ENCODE measurements around the gene RCBTB1.

The RCBTB1 gene

DNA sequence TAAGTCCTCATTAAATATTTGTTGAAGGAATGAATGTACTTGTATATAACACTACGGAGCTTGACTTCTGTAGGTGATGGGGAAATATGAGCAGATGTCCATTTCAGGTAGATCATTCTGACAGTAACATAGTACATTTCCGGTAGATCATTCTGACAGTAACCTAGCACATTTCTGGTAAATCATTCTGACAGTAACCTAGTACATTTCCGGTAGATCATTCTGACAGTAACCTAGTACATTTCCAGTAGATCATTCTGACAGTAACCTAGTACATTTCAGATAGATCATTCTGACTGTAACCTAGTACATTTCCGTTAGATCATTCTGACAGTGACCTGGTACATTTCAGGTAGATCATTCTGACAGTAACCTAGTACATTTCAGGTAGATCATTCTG lies 87.2 kb downstream of the RCBTB1 start:
- no peak for TF ChIP-seq FOXP2 (optimal IDR thresholded peaks at IDR 0.05; ENCODE audit: borderline replicate concordance, extremely low read depth, extremely low read length, insufficient read depth)
- no peak for TF ChIP-seq SIN3A (IDR thresholded peaks at IDR 0.05; ENCODE audit: borderline replicate concordance, insufficient read depth, low read length)
- TF ChIP-seq TAF1 (IDR thresholded peaks at IDR 0.05; ENCODE audit: borderline replicate concordance, insufficient read depth, low read length) = no peak
- no peak for TF ChIP-seq POLR2AphosphoS5 (IDR thresholded peaks at IDR 0.05; ENCODE audit: low read depth, low read length)
- TF ChIP-seq, protein P1, sequence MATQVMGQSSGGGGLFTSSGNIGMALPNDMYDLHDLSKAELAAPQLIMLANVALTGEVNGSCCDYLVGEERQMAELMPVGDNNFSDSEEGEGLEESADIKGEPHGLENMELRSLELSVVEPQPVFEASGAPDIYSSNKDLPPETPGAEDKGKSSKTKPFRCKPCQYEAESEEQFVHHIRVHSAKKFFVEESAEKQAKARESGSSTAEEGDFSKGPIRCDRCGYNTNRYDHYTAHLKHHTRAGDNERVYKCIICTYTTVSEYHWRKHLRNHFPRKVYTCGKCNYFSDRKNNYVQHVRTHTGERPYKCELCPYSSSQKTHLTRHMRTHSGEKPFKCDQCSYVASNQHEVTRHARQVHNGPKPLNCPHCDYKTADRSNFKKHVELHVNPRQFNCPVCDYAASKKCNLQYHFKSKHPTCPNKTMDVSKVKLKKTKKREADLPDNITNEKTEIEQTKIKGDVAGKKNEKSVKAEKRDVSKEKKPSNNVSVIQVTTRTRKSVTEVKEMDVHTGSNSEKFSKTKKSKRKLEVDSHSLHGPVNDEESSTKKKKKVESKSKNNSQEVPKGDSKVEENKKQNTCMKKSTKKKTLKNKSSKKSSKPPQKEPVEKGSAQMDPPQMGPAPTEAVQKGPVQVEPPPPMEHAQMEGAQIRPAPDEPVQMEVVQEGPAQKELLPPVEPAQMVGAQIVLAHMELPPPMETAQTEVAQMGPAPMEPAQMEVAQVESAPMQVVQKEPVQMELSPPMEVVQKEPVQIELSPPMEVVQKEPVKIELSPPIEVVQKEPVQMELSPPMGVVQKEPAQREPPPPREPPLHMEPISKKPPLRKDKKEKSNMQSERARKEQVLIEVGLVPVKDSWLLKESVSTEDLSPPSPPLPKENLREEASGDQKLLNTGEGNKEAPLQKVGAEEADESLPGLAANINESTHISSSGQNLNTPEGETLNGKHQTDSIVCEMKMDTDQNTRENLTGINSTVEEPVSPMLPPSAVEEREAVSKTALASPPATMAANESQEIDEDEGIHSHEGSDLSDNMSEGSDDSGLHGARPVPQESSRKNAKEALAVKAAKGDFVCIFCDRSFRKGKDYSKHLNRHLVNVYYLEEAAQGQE (IDR thresholded peaks at IDR 0.05; ENCODE audit: insufficient read depth in 1 of 2, low read depth in 2 of 2, low read length in 2 of 2) = no peak

DNA sequence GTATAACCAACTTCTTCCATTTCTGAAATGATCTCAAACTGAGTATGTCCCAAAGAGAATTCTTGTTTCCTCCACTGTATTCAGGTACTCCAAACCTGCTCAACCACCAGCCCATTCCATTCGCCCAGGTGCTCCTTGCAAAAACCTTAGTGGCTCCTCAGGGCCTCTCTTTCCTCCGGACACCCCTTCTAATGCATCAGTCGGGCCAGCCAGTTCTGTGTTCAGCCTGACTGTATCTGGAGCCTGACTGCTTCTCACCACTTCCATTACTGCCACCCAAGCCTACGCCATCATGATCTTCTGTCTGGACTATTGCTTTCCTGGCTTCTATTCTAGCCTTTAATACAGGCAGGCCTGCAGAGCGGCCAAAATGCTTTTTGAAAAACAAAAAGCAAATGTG lies 88.1 kb downstream of the RCBTB1 start:
- TF ChIP-seq, protein P1 (IDR thresholded peaks at IDR 0.05; ENCODE audit: insufficient read depth in 1 of 2, low read depth in 2 of 2, low read length in 2 of 2) = no peak
- TF ChIP-seq FOXP2 (optimal IDR thresholded peaks at IDR 0.05; ENCODE audit: borderline replicate concordance, extremely low read depth, extremely low read length, insufficient read depth) (no peak), TAF1 (IDR thresholded peaks at IDR 0.05; ENCODE audit: borderline replicate concordance, insufficient read depth, low read length) (no peak), SIN3A (IDR thresholded peaks at IDR 0.05; ENCODE audit: borderline replicate concordance, insufficient read depth, low read length) (no peak), POLR2AphosphoS5 (IDR thresholded peaks at IDR 0.05; ENCODE audit: low read depth, low read length) (no peak)

DNA sequence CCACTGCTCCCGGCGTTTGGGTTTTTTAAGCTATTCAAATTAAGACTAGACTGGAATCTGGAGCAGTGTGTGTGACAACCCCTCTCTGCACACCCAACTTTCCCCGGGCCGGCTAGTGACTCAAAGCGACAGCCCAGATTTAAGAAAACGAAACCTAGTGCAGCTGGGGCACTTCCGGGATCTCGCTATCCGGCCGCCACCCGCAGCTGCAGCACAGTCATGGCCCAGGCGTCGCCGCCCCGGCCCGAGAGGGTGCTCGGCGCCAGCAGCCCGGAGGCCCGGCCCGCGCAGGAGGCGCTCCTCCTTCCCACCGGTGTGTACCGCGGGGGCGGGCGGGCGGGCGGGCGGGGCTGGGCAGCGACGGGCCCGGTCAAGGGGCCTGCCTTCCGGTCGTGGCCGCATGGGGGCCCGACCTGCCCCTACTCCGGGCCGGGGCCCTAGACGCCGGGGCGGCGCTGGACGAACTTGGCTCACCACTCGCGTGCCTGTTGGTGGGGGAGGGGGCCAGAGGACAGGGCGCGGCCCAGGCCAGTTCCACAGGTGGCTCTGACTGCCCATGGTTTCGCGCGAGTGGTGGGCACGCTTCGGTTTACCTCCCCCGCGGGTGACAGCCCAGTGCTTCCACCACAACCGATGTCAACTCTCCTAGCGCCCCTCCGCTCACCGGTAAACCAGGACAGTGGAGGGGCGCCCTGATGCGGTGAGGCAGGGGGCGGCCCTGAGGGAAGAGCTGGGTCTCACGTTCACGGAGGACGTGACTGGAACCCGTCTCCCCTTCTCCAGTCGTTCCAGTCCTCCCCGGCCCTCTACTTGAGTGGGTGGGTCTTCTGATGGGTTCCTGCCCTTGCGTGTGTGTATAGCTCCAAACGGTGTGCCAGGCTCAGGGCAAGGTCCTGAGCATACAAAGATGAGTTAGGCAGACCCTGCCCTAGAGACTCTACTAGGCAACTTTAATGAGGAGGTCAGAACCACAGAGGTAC lies 89.3 kb downstream of the RCBTB1 start, which contains the start of gene PHF11:
TSS of gene PHF11 (plus strand) at position 171 of the 980 bp plus-strand sequence. CDS start at position 220, 49 bp downstream.
- TF ChIP-seq SIN3A (IDR thresholded peaks at IDR 0.05; ENCODE audit: borderline replicate concordance, insufficient read depth, low read length) (no peak), FOXP2 (optimal IDR thresholded peaks at IDR 0.05; ENCODE audit: borderline replicate concordance, extremely low read depth, extremely low read length, insufficient read depth) (no peak), TAF1 (IDR thresholded peaks at IDR 0.05; ENCODE audit: borderline replicate concordance, insufficient read depth, low read length) (no peak), POLR2AphosphoS5 (IDR thresholded peaks at IDR 0.05; ENCODE audit: low read depth, low read length) (no peak)
- TF ChIP-seq, protein P1 (IDR thresholded peaks at IDR 0.05; ENCODE audit: insufficient read depth in 1 of 2, low read depth in 2 of 2, low read length in 2 of 2) = no peak

DNA sequence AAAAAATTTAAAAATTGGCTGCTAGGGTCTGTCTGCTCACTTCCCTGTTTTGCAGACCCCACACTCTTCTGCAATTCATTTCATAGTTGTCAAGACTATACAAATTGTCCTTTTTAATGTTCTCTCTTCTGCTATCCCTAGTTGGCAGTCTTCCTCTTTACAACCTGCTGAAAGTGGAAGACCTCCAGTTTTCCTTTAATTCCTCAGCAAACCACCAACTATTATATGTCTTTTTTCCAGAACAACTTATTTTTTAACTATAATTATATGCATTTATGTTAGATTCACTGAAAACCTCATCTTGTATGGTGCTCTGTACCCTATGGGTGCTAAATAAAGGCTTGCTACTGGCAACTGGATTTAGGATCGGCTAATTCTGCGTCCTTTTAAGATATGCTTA lies 90.7 kb downstream of the RCBTB1 start:
- no peak for TF ChIP-seq POLR2AphosphoS5 (IDR thresholded peaks at IDR 0.05; ENCODE audit: low read depth, low read length)
- TF ChIP-seq, protein P1 (IDR thresholded peaks at IDR 0.05; ENCODE audit: insufficient read depth in 1 of 2, low read depth in 2 of 2, low read length in 2 of 2) = no peak
- no peak for TF ChIP-seq FOXP2 (optimal IDR thresholded peaks at IDR 0.05; ENCODE audit: borderline replicate concordance, extremely low read depth, extremely low read length, insufficient read depth)
- TF ChIP-seq SIN3A (IDR thresholded peaks at IDR 0.05; ENCODE audit: borderline replicate concordance, insufficient read depth, low read length) = no peak
- TF ChIP-seq TAF1 (IDR thresholded peaks at IDR 0.05; ENCODE audit: borderline replicate concordance, insufficient read depth, low read length) = no peak
